HG03378 (cell line): ENCODE results near the gene VSNL1.

ENCODE experiments used
- ATAC-seq: cut with Tn5 transposase; IDR thresholded peaks from one replicate; pipeline ENCODE4 v1.9.1; 2021; ENCODE audit warnings: mild to moderate bottlenecking, moderate library complexity; ENCODE audit not compliant: unreplicated experiment

The VSNL1 gene

GRCh38 chr2:17643031-17643615 lies 102.6 kb downstream of the VSNL1 start:
- ATAC-seq, result no peak

GRCh38 chr2:17644997-17645720 lies 104.7 kb downstream of the VSNL1 start:
- no peak for ATAC-seq

- ATAC-seq, result peak; percentile 93
These were observed 105.6 kb downstream of the VSNL1 start for GRCh38 chr2:17646081-17646554.

GRCh38 chr2:17646838-17647701 lies 106.6 kb downstream of the VSNL1 start:
- ATAC-seq, result no peak

- no peak for ATAC-seq
These were observed 108.1 kb downstream of the VSNL1 start for GRCh38 chr2:17648581-17648980.

GRCh38 chr2:17649026-17649425 lies 108.5 kb downstream of the VSNL1 start:
- ATAC-seq, result no peak

- no peak for ATAC-seq
These were observed 112.3 kb downstream of the VSNL1 start for GRCh38 chr2:17652681-17653394.

GRCh38 chr2:17657759-17658158 lies 117.3 kb downstream of the VSNL1 start:
- no peak for ATAC-seq

GRCh38 chr2:17658251-17658843 lies 117.9 kb downstream of the VSNL1 start:
- ATAC-seq, result no peak

GRCh38 chr2:17660219-17660618 lies 119.7 kb downstream of the VSNL1 start:
- no peak for ATAC-seq

- ATAC-seq, result no peak
These were observed 121.0 kb downstream of the VSNL1 start for GRCh38 chr2:17661460-17661859.

- ATAC-seq, result no peak
These were observed 122.2 kb downstream of the VSNL1 start for GRCh38 chr2:17662723-17663122.

GRCh38 chr2:17664534-17664933 lies 124.0 kb downstream of the VSNL1 start:
- ATAC-seq, result no peak

GRCh38 chr2:17667898-17668297 lies 127.4 kb downstream of the VSNL1 start:
- ATAC-seq, result no peak

GRCh38 chr2:17672583-17673317 lies 132.3 kb downstream of the VSNL1 start:
- ATAC-seq, result no peak

- ATAC-seq, result no peak
These were observed 134.3 kb downstream of the VSNL1 start for GRCh38 chr2:17674817-17675216.

- no peak for ATAC-seq
These were observed 139.6 kb downstream of the VSNL1 start for GRCh38 chr2:17680119-17680518.

GRCh38 chr2:17682098-17682857 lies 141.8 kb downstream of the VSNL1 start:
- ATAC-seq, result no peak

GRCh38 chr2:17683981-17684380 lies 143.5 kb downstream of the VSNL1 start:
- ATAC-seq, result no peak
